ENCODE data around the gene LRRC56. TPM values are rescaled to one million over a fixed set of nuclear protein-coding genes. Genes with fewer than 3 reads are reported as not detected.

Gene LRRC56
- total and polyA plus RNA-seq, 9 of the 15 experiments (the other 6 are each of a cell fraction or from before 2014, with no cell fraction given): 0.03 to 4.5 (median 1.0) TPM; not detected in 1

GRCh38 chr11:563812-564578 is 26.7 kb downstream of the LRRC56 start:
- BruUV-seq (replicated peaks): no TSS peak
- FAIRE-seq (no peak), DNase-seq (ENCODE audit: extremely low read depth in 1 of 4, low spot score in 3 of 4) (no peak), ATAC-seq (no peak)
- Histone ChIP-seq H3K79me2 (ENCODE audit: control insufficient read depth, insufficient read depth, low read length) (peaks cover 51% of the 10 kb centered on the region), H3K27me3 (ENCODE audit: control insufficient read depth in 2 of 2, insufficient read depth in 2 of 2, low read length in 2 of 2) (no peaks in the 10 kb centered on the region), H4K20me1 (replicated peaks; ENCODE audit: control insufficient read depth, insufficient read depth, low read length) (0 out of 2 replicates have a peak, but pooled peaks cover 5% of the 10 kb centered on the region), H3K4me3 (no peak overlapping the region), H3K9ac (ENCODE audit: insufficient read depth in 1 of 2, low read depth in 2 of 2, low read length in 2 of 2) (peak overlapping the region in 1 of 2 experiments; percentile 9; a peak in 2 of 4 replicates), H3K9me1 (ENCODE audit: control insufficient read depth, insufficient read depth, low read length) (peaks cover 2% of the 10 kb centered on the region), H2AFZ (ENCODE audit: low read depth, low read length) (no peak overlapping the region), H3K36me3 (ENCODE audit: control insufficient read depth, insufficient read depth, low read length) (peaks cover 33% of the 10 kb centered on the region; the same call in 2 of the 3 replicates), H3K4me1 (replicated peaks in 1 of 2; ENCODE audit: control insufficient read depth in 2 of 2, insufficient read depth in 2 of 2, low read length in 2 of 2) (peaks cover 33 to 83% of the 10 kb centered on the region in 2 experiments), H3K9me3 (replicated peaks; ENCODE audit: control insufficient read depth, insufficient read depth, low read depth, low read length) (no peaks in the 10 kb centered on the region), H3K27ac (ENCODE audit: extremely low read depth, low read depth, low read length) (no peak overlapping the region; the same call in 2 of the 3 replicates), H3K4me2 (ENCODE audit: insufficient read depth, low read length) (no peak overlapping the region)
- ChIA-PET POLR2A (interaction anchor here (0.6 to 1.5 kb wide), 3 partner anchors 9 to 132 kb away, joined by 3 to 4 read pairs (median 3); partner anchors contain the start of gene TMEM80), CTCF (ENCODE audit: low intra/inter-chr PET ratio) (no interaction called here)
- TF ChIP-seq, protein P1, sequence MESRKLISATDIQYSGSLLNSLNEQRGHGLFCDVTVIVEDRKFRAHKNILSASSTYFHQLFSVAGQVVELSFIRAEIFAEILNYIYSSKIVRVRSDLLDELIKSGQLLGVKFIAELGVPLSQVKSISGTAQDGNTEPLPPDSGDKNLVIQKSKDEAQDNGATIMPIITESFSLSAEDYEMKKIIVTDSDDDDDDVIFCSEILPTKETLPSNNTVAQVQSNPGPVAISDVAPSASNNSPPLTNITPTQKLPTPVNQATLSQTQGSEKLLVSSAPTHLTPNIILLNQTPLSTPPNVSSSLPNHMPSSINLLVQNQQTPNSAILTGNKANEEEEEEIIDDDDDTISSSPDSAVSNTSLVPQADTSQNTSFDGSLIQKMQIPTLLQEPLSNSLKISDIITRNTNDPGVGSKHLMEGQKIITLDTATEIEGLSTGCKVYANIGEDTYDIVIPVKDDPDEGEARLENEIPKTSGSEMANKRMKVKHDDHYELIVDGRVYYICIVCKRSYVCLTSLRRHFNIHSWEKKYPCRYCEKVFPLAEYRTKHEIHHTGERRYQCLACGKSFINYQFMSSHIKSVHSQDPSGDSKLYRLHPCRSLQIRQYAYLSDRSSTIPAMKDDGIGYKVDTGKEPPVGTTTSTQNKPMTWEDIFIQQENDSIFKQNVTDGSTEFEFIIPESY (CRISPR knock-in tag; IDR thresholded peaks at IDR 0.05): peak; percentile 57
- TF ChIP-seq E2F3 (CRISPR knock-in tag; IDR thresholded peaks at IDR 0.05): no peak
- 85% methylated on average over 12 of the region's 12 CpGs for WGBS (ENCODE audit: insufficient coverage, low coverage, missing lambda C conversion rate)
- in situ Hi-C loops (cut with MboI) (no loop called here), intact Hi-C loops (cut with micrococcal nuclease) (loop anchor here (10.0 kb wide), 1 partner anchor 231 kb away; the partner anchor contains the start of genes CEND1 and SLC25A22)
